GF-D8 (cell line): ENCODE data around the gene HDAC7.
A peak's percentile ranks its signal among the peaks of the same experiment; 100 is the strongest.

Source experiments
- DNase-seq: peaks from one replicate; lab custom pipeline; 2025; lab: John Stamatoyannopoulos, UW

The HDAC7 gene

DNA sequence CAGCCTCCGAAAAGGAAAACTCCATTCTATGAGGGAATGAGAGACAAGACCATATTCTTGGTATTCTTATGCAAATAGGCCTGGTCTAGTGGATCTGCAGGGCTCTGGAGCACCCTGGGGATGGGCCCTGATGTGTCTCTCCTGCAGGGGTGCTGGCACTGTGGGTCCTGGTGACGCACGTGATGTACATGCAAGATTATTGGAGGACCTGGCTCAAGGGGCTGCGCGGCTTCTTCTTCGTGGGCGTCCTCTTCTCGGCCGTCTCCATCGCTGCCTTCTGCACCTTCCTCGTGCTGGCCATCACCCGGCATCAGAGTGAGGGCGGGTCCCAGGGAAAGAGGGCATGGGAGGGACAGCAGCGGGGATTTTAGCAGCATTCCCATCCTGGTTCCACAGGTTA is 40.8 kb downstream of the HDAC7 start:
- no peak for DNase-seq

DNA sequence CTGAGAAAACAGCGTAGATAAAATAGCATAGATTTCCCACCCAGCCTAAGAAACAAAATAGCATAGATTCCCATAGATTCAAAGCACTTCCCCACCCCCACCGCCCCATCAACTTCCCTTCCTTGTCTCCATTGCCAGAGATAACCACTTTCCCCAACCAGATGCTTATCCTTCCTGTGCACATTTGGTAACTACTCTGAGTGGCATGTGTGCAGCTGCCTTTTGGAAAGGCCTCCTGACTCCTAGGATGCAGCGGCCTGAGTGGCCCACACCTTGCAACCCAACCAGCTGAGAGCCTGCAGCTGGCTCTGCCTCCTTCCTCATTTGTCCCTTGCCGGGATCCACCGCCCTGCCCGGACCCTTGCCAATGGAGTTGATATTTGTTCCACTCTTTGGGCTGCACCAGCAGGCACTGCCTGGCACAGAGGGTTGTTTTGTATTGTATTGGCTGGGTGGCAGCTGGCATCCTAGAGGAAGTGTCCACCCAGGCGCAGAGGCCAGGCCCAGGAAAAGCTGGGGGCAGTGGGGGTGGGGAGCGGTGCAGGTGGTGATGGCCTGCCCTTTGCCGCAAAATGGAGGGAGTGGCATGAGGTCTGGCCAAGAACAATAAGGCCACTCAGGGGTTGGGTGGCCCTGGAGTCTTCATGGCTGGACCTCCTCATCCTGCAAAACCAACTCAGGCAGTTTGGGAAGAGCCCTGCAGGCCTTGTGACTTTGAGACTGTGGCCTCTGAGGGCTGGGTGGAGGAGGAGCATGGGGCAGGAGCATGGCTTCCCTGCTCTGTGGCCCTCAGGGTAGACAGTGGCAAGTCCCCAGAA is 41.8 kb downstream of the HDAC7 start:
- peak; percentile 91 for DNase-seq

DNA sequence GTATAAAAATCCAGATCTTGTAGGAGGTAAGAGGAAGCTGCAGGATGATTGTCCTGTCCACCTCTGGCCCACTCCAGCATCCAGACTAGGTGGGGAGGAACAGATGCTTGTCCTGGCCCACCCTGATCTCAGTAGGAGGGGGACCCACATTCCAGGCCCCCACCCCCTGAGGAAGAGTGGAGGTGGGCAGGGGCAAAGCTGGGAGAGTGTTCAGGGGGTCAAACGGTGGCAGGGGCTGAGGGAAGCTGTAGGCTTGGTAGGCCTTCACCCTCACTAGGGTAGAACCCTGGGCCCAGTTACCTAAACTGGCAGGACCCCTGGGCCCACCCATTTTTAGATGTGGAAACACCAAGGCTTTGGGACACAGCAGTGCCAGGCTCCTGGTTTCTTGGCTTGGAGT is 42.6 kb downstream of the HDAC7 start:
- no peak for DNase-seq

DNA sequence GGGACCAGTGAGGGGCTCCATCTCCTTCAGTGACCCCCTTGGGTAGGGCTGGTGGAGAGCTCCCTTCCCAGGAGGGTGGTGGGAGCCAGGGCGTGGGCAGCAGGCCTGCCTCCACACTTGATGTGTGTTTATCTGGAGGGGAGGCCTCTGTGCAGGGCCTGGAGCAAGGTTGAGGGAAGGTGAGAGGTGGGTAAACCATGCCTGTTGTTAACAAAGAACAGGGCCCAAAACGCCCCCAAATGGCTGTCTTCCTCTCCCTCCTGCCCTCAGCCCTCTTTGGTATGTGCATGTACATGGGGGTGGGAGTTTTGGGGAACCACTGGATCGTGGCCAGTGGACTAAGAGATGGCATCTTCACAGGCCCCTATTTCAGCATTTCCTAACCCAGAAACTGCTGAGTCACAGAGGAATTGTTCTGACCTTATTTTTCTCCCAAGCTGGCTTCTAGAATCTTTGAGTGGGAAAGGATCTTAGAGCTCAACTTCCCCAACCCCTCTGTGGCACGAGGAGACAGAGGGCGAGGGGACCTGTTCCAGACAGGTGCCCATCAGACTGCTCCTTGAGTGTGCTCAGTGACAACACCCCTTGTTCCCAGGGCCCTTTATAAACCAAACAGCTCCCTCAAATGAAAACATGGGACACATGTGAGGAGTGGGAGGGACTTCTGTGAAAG is 43.1 kb downstream of the HDAC7 start:
- DNase-seq = peak; percentile 64

DNA sequence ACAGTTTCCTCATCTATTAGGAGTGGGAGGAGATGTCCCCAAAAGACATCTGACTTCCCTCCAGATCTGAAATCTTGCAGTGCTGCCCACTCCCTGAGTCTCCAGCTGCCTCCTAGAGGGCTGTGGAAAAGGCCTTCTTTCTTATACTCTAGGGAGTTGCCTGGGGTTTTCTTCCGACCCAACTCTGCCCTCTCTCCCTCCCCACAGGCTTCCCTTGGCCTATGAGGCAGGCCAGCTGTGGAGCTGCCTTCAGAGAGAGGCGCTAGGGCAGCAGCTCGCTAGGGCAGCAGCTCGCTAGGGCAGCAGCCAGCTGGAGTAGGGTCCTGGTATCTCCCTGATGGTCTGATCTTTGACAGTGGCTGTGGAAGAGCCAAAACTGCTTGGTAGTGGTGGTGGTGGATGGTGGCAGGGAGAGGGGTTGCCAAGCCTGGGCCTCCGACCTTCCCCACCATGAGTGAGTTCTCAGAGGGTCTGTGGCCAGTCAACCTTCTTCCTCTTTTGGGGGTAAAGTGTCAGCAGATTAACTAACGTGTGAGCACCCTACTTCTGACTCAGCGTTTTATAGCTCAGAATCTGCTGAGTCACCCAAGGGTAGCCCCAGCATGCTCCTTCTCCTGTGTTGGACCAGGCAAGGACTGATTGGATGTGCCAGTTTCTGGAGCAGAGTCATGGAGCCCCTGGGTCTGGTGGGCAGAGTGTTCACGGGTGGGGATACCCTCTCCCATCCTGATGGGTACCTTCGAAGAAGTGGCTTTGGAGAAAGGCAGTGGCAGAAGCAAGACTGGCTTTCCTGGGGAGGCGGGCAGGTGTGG is 44.4 kb downstream of the HDAC7 start:
- DNase-seq = peak; percentile 79

DNA sequence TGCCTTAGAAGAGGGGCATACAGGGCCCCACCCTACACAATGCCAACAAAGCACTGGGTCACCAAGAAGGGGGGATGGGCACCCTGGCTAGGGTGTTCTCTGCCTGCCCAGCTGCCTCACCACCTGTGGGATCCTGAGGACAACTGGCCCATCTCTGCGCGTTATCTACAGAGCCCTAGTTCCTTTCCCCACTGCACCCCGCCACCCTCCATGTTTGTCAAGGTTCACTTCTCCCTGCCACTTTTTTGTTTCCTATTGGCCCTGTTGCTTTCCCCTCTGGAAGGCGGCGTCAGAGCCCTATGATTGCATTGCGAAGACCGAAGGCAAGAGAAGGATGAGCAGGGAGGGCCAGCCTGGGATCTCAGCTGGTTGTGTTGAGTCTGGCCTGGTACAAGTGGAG is 45.0 kb downstream of the HDAC7 start:
- no peak for DNase-seq

DNA sequence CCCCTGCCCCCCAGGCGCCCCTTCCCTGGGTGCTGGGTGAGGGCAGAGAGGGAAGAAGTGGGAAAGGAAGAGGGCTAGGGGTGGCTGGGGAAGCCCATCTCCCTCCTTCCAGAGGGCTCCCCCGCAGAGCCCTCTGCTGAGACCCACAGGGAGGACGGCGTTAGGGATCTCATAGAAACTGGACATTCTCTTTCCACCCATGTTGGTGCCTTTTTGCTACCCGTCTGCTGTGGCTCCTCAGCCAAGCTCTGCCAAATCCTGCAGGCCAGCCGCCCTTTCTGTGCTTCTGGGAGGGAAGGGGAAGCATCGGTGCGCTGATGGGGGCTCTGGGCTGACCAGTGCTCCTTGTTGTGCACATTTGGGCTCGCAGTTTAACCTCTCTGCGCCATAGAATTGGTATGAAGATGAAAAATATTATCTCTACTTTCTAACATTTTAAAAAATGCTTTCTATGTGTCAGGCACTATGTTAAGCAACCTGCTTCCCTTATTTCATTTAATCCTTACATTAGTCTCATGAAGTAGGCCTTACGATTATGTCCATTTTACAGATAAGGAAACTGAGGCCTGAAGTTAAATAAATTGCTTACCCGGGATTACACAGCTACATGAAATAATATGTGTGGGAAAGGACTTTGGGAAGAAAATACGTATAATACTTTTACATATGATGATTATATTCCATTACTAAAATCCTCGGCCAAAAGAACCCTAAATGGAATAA is 45.7 kb downstream of the HDAC7 start:
- DNase-seq = no peak

DNA sequence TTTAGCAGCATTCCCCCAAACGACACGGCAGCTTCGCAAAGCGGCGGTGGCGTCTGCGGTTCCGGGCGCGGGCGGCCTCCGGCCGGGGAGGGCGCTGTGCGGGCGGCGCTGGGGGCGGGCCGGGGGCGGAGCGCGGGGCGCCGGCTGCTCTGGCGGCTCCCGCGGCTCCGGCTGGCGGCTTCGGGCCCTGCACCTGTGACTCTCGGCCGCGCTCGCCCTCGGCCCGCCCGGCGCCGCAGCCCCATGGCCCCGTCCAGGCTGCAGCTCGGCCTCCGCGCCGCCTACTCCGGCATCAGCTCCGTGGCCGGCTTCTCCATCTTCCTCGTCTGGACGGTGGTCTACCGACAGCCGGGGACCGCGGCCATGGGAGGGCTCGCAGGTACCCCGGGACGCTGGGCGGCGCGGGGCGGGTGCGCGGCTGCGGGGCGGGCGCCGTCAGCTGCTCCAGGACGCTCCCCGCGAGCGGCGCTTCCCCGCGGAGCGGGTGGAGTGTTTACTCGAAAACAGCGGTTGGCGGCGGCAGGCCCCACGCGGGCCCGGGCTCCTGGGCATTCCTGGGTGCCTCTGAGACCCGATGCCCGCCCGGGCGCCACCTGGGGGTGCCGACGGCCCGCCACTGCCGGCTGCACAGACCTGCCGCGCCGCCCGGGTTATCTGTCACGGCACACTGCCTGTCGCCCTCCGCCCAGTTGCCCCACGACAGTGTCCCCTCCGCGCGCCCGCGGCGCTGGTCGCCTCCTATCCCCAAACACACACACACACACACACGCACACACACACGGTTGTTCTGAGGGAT is 46.4 kb downstream of the HDAC7 start, which contains the start of gene SLC48A1:
TSS of gene SLC48A1 (plus strand) at position 177 of the 796 bp plus-strand sequence. CDS start at position 244, 67 bp downstream.
- DNase-seq = no peak

DNA sequence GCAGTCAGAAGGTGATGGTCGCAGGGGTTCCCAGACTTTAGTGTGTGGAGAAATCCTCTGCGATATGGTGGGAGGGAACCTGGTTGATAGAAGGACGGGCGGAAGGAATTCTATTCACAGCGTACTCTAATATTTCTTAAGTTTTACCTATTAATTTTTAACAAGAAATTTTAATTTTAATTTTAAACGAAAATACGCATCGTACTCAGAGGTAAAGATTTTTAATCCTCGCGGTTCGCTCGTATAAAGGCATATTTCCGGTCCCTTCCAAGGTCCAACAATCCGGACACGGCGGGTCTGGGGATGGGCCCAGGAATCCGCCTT is 47.0 kb downstream of the HDAC7 start:
- DNase-seq = no peak

DNA sequence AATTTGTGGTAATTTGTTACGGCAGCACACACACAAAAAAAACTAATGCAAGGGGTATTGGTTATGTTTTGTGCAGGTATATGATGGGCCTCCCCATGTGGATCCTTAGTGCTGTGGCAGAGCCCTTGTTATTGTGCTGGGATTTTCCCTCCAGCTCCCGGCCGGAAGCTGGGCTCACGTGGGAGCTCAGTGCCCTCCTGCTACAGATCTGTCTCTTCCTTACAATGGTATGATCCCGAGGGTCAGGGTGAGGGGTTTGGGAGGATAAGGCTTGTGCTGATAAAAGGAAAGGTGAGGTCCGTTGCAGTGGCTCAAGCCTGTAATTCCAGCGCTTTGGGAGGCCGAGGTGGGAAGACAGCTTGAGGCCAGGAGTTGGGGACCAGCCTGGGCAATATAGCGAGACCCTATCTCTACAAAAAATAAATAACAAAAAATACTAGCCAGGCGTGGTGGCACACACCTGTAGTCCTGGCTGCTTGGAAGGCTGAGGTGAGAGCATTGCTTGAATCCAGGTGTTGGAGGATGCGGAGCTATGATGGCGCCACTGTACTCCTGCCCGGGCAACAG is 47.5 kb downstream of the HDAC7 start:
- no peak for DNase-seq

DNA sequence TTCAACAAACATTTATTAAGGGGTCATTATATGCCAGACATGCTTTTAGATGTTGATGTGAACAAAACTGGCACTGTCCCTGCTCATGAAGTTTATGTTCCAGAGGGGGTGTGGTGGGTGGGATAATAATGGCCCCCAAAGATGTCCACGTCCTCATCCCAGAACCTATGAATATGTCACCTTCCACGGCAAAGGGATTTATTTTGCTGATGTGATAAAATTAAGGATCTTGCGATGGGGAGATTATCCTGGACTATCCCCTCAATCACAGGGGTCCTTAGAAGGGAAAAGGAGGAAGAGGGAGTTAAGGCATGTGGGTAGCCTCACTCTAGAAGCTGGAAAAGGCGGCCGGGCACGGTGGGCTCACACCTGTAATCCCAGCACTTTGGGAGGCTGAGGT is 48.4 kb downstream of the HDAC7 start:
- no peak for DNase-seq

DNA sequence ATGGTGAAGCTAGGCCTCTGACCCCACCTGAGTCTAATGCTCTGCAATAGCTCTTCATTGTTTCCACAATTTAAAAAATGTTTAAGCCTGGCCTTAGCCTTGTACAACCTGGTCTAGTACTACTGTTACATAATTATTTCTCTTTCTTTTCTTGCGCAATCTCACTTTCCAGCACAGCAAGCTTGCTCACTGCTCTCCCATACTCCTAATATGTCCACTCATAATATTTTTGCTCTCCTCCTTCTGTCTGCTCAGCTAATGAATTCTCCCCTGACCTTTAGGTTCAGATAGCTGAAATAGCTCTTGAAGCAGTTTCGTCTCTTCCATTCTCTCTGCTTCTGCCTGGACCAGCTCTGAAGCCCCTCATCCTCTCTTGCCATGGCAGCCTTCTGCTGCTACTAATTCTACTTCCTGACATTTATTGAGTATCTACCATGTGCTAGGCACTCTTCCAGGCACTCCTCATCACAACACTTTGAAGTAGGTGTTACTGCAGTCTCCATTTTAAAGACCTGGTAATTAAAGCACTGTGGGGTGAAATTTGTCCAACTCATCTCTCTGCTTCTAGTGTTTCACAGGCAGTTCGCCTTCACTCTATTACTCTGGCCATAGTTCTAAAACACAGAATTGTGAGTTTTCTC is 49.5 kb downstream of the HDAC7 start:
- peak; percentile 61 for DNase-seq

DNA sequence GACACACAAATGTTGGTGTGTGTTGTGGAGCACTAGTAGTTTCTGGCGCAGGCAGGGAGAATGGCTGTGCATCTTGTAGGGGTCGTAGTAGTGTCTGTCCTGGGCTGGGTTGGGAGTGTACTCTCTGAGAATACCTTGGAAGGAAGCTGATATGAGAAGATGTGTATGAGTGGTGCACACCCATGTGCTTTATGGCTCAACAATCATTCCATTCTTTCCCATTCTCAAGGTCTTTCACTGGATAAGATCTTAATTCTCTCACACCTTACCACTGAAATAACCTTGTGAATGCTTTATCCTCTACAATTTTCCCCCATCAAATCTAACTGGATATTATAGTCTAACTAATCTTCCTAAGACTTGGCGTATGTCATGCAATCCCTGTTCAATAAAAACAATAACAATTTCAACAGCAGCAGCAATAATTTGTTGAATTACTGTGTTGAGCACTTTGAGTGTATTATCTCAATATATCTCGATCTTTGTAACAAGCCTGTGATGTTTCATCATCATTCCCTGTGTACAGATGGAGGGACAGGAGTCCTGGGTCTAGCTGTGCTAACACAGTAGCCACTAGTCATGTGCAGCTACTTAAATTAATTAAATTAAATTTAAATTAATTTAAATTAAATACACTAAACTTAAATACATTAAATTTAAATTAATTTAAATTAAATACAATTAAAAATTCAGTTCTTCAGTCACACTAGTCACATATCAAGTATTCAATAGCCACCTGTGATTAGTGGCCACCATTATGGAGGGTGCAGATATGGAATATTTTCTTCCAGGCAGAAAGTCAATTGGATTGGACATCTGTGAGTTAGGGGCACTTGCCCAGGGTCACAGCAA is 50.2 kb downstream of the HDAC7 start:
- DNase-seq = no peak

DNA sequence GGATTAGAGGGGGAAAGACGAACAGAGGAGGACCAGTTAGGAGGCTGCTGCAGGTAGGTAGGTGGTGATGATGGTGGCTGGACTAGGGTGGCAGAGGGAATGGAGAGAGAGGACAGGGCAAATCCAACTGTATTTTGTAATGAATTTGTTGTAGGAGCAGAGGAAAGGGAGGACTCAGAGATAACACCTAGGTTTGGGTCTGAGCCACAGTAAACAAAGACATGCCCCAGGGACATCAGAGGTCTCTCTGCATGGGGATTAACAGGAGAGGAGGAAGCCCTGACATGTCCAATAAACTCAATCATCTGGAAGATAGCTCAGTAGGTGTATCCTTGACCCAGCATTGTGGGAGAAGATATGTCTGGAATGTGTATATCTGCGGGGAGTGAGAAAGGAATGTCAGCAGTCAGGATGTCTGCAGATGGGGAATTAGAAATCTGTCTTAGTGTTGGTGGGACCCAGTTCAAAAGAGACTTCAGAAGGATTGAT is 51.3 kb downstream of the HDAC7 start:
- DNase-seq = no peak

DNA sequence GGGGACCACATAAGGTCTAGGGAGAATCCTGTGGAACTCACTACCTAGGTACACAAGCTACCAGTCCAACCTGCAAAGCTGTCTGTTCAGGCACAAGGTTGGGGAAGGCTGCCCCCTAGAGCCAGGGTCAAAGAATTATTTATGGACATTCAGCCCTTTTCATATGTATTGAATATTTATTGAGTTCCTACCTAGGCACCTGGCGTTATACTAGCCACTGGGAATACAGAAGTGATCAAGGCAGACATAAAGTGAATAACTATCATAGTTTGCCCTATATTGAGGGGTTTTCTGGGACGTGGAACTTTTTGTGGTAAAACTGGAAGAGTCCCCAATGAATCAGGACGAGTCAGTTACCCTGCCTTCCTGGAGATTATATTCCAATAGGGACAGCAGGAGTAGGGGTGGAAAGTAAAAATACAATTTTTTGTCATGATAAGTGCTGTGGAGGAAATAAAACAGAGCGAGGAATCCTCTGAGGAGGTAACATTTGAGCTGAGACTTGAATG is 52.4 kb downstream of the HDAC7 start:
- DNase-seq = peak; percentile 25

DNA sequence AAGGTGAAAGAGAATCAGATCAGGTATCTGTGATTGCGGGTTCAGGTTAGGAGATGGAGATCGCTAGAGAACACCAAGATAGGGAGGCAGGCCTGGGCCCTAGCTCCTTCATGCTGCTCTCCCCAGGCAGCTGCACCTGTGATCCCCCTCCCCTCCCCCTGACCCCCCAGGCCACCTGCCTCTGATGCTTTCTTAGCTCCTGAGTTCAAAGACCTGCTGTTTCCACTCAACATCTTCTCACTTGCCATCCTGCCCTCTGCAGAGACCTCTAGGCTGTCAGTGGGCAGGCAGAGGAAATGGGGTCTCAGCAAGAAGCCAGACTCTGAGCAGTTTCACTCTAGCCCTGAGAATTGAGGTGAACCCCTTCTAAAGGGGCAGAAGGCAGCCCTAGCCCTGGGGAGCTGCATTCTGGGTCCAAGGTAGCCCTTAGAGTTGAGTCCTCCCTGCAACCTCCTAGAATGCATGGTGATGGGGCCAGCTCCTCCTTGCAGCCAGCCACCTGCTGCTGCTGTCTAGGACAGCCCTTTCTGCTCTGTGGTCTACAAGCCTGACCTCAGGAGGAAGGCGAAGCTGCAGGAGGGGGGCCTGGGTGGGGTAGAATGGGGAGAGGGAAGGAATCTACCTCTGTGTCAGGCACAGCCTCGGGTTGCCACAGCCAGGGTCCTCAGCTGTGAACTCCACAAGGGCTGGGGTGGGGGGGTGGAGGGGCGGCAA is 53.0 kb downstream of the HDAC7 start:
- DNase-seq = no peak

DNA sequence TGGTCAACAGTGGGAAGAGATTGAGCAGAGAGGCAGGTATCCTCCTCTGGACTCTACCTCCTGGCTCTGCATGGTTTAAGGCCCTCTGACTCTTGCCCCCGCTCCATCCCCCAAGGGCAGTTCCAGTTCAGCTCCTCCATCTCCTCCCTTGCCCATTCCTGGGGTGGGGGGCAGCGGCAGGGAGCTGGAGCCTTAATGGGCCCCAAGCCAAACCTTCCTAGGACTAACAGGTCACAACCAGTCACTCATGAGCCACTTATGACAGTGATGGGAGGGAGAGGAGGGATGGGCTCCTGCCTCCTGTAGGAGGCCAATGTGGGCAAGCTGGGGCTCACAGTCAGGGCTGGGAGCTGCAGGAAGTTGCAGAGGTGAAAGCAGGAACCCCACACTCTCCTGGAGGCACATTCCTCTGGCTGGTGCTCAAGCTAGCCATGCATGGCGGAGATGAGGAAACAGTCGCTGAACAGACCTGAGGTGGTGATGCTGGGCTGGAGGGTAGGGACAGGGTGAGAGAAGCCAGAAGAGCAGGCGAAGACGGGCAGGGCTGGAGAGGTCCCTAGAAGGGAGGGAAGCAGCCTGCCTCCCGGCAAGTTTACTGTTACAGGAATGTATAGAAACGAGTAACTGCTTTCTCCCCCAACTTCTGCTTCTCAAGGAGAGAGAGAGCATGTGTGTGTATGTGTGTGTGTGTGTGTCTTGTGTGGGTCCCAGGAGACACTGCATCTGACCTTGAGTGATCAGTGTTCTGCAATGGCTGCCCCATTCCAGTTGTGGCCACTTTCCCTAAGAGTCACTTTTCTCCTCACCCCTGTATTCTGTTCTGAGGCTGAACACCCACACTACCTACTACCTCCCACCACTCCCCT is 56.0 kb downstream of the HDAC7 start:
- DNase-seq = no peak
